MM.1S (cell line): ENCODE results near the gene ANGEL2.

Experiments
- DNase-seq: peaks from one replicate; pipeline ENCODE4 v3.0.0-alpha.2; 2015
- H2AFZ ChIP-seq: fragments of 300-600 bp; sonication (generic); 2 replicates; pipeline ENCODE4 v1.6.0; 2016; ENCODE audit warnings: antibody characterized with exemption, low read length
- H3F3A ChIP-seq: fragments of 300-600 bp; sonication (generic); 2 replicates; pipeline ENCODE4 v1.6.1; 2016; ENCODE audit warnings: mild to moderate bottlenecking, antibody characterized with exemption, low read length, moderate library complexity, mixed read lengths; ENCODE audit not compliant: insufficient read depth
- H3K27ac ChIP-seq: fragments of 300-600 bp; sonication (generic); 2 replicates; pipeline ENCODE4 v1.5.1; 2016; ENCODE audit warnings: mild to moderate bottlenecking, low read length
- H3K27me3 ChIP-seq: fragments of 300-600 bp; sonication (generic); replicated peaks from 2 replicates; pipeline ENCODE4 v1.6.0; 2016; ENCODE audit warnings: low read length; ENCODE audit not compliant: insufficient read depth
- H3K36me3 ChIP-seq: fragments of 300-600 bp; sonication (generic); replicated peaks from 2 replicates; pipeline ENCODE4 v1.6.1; 2016; ENCODE audit warnings: mild to moderate bottlenecking, low read length, mixed read lengths; ENCODE audit not compliant: insufficient read depth
- H3K4me1 ChIP-seq: fragments of 300-600 bp; sonication (generic); 2 replicates; pipeline ENCODE4 v1.6.1; 2016; ENCODE audit warnings: low read length, mixed read lengths
- H3K4me2 ChIP-seq: fragments of 300-600 bp; sonication (generic); 2 replicates; pipeline ENCODE4 v1.6.0; 2016; ENCODE audit warnings: low read depth, low read length
- H3K4me3 ChIP-seq: fragments of 300-600 bp; sonication (generic); 2 replicates; pipeline ENCODE4 v1.5.1; 2016; ENCODE audit warnings: low read length, mixed read lengths
- H3K79me2 ChIP-seq: fragments of 300-600 bp; sonication (generic); 2 replicates; pipeline ENCODE4 v1.6.1; 2016; ENCODE audit warnings: mixed run types, low read length, mixed read lengths
- H3K9ac ChIP-seq: fragments of 300-600 bp; sonication (generic); 2 replicates; pipeline ENCODE4 v1.6.1; 2016; ENCODE audit warnings: low read length, mixed read lengths
- H3K9me2 ChIP-seq: fragments of 300-600 bp; sonication (generic); replicated peaks from 2 replicates; pipeline ENCODE4 v1.6.1; 2016; ENCODE audit warnings: mild to moderate bottlenecking, low read length, mixed read lengths; ENCODE audit not compliant: insufficient read depth
- H3K9me3 ChIP-seq: fragments of 300-600 bp; sonication (generic); replicated peaks from 2 replicates; pipeline ENCODE4 v1.6.1; 2016; ENCODE audit warnings: mild to moderate bottlenecking, low read length, mixed read lengths; ENCODE audit not compliant: insufficient read depth
- H4K20me1 ChIP-seq: fragments of 300-600 bp; sonication (generic); 2 replicates; pipeline ENCODE4 v1.6.1; 2016; ENCODE audit warnings: mild to moderate bottlenecking, low read length, moderate library complexity, mixed read lengths; ENCODE audit not compliant: insufficient read depth
- EZH2 ChIP-seq: fragments of 300-600 bp; sonication (generic); optimal IDR thresholded peaks from 2 replicates; pipeline ENCODE3; 2017; ENCODE audit warnings: low read depth, mild to moderate bottlenecking, antibody characterized with exemption, low read length, mixed read lengths
- EZH2phosphoT487 ChIP-seq: fragments of 300-600 bp; sonication (generic); IDR thresholded peaks from 2 replicates; pipeline ENCODE4 v1.6.1; 2018; ENCODE audit warnings: antibody characterized with exemption, low read length
- TF ChIP-seq, protein P1 (sequence below): fragments of 300-600 bp; sonication (generic); IDR thresholded peaks from 2 replicates; pipeline ENCODE4 v1.5.1; 2016; ENCODE audit warnings: antibody characterized with exemption, low read length, mixed read lengths

Gene ANGEL2

DNA sequence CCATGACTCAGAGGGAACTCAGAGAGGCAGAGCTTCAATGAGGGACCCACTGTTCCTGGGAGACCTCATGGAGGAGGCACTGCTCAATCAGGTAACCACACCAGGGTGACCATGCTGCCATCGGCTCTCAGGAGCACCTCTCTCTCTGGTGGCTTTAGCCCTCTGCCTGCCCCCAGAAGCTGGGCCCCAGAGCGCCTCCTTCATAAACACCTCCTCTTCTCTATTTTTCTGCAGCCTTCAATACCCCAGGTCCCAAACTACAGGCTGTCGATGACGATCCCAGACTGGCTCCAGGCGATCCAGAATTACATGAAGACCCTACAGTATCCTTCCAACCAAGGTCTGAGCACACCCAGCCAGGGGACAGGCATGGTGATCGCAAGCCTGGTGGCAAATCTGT, 54.7 kb downstream of the ANGEL2 start:
- Histone ChIP-seq H3K4me1 (0 out of 2 replicates have a peak, but pooled peaks cover 1% of the 10 kb centered on the region), H3K36me3 (no peaks in the 10 kb centered on the region), H3K27me3 (no peaks in the 10 kb centered on the region), H3K4me2 (no peak overlapping the region), H3K9me3 (no peaks in the 10 kb centered on the region), H4K20me1 (no peaks in the 10 kb centered on the region), H2AFZ (no peak overlapping the region), H3K4me3 (no peak overlapping the region), H3K27ac (no peak overlapping the region), H3F3A (no peaks in the 10 kb centered on the region), H3K79me2 (no peaks in the 10 kb centered on the region), H3K9me2 (no peaks in the 10 kb centered on the region), H3K9ac (no peak overlapping the region)
- TF ChIP-seq EZH2 (no peak), EZH2phosphoT487 (no peak)
- TF ChIP-seq, protein P1, sequence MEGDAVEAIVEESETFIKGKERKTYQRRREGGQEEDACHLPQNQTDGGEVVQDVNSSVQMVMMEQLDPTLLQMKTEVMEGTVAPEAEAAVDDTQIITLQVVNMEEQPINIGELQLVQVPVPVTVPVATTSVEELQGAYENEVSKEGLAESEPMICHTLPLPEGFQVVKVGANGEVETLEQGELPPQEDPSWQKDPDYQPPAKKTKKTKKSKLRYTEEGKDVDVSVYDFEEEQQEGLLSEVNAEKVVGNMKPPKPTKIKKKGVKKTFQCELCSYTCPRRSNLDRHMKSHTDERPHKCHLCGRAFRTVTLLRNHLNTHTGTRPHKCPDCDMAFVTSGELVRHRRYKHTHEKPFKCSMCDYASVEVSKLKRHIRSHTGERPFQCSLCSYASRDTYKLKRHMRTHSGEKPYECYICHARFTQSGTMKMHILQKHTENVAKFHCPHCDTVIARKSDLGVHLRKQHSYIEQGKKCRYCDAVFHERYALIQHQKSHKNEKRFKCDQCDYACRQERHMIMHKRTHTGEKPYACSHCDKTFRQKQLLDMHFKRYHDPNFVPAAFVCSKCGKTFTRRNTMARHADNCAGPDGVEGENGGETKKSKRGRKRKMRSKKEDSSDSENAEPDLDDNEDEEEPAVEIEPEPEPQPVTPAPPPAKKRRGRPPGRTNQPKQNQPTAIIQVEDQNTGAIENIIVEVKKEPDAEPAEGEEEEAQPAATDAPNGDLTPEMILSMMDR, result no peak
- DNase-seq, result no peak

DNA sequence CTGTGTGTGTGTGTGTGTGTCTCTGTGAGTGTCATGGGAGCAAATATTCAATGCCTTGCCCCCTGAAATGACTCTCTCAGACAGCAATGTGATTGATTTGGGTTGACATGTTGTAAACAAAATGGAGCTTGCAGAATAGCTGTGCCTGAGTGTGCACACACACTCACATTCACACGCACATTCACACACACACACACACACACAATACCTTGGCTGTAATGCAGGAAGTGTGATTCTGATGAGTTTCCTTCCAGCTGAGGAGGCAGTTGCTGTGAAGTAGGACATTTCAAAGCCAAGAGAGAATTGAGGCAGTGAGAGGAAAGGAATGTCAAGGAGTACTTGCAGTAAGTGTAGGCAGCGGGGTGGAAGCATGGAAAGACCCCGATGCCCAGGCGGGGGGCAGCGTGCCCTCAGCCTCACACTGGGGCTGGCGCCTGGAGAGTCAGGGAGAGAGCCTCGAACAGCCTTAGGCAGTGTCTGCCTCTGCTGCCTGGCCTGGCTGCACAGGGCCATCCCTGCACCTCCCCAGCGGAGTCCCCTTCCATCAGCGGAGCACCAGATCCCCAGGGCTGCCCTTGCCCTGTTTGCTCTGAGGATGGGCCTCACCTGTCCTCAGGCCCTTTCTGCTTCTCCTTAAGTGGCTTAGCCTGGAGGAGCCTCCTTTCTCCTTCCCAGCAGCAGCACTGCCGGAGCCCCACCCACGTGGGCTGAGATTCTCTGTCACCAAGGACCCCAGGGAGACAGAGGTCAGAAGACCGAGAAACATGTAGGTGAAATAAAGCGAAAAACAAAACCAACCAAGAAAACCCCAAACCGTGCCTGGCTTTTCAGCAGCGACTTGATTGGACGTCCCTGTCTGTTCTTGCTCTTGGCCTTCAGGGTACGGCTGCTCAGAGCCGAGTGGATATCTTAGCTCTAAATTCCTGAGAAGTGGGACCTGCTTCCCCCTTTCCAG, 56.1 kb downstream of the ANGEL2 start:
- TF ChIP-seq EZH2 (no peak), EZH2phosphoT487 (no peak)
- TF ChIP-seq, protein P1, result no peak
- Histone ChIP-seq H3K9me2 (no peaks in the 10 kb centered on the region), H3K36me3 (no peaks in the 10 kb centered on the region), H3K4me2 (no peak overlapping the region), H3K4me1 (0 out of 2 replicates have a peak, but pooled peaks cover 6% of the 10 kb centered on the region), H3K4me3 (no peak overlapping the region), H2AFZ (no peak overlapping the region), H4K20me1 (no peaks in the 10 kb centered on the region), H3K27me3 (no peaks in the 10 kb centered on the region), H3K27ac (no peak overlapping the region), H3K9ac (no peak overlapping the region), H3F3A (no peaks in the 10 kb centered on the region), H3K9me3 (no peaks in the 10 kb centered on the region), H3K79me2 (no peaks in the 10 kb centered on the region)
- DNase-seq, result no peak

DNA sequence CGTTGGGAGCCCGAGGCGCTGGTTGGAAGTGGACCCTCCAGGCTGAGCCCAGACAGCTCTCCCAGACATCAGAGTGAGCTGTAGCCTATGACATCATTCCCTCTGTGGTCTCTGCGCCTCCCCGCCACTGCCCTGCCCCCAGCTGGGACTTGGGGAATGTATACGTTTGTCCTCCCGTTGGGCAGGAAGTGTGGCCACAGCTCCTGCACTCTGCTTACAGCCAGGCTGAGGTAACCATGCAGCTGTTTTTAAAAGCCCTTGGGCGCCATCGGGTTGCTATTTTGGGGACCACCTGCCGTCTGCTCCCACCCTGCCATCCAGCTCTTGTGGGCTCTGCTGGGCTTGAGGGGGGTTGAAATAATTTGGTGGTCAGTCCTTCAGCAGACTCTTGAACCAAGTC, 57.5 kb downstream of the ANGEL2 start:
- Histone ChIP-seq H2AFZ (no peak overlapping the region), H3F3A (no peaks in the 10 kb centered on the region), H3K4me3 (no peak overlapping the region), H3K36me3 (no peaks in the 10 kb centered on the region), H3K9me2 (no peaks in the 10 kb centered on the region), H4K20me1 (no peaks in the 10 kb centered on the region), H3K27me3 (no peaks in the 10 kb centered on the region), H3K4me1 (0 out of 2 replicates have a peak, but pooled peaks cover 6% of the 10 kb centered on the region), H3K4me2 (no peak overlapping the region), H3K9me3 (no peaks in the 10 kb centered on the region), H3K79me2 (no peaks in the 10 kb centered on the region), H3K27ac (no peak overlapping the region), H3K9ac (no peak overlapping the region)
- no peak for DNase-seq
- TF ChIP-seq EZH2 (no peak), EZH2phosphoT487 (no peak)
- TF ChIP-seq, protein P1, result no peak
